HCT116 (cell line): Measurements from ENCODE around the gene DYNC1I1. TPM values are rescaled to one million over a fixed set of nuclear protein-coding genes. Genes with fewer than 3 reads are reported as not detected.

ENCODE experiments used
- ATAC-seq: fragments of 200-7000 bp; cut with Tn5 transposase; 2 replicates; pipeline ENCODE4 v1.9.1; 2020; ENCODE audit warnings: mild to moderate bottlenecking, moderate library complexity
- BruUV-seq: library from RNA; stranded (reverse); fragments of 400-500 nt; replicated peaks from 2 replicates; lab custom pipeline; 2021; lab: Mats Ljungman, UMichigan
- CTCF ChIA-PET: fragments of 300-600 bp; sonication (Branson Sonifier 250); formaldehyde crosslinking; loops from one replicate; lab custom pipeline; 2021; ENCODE audit warnings: antibody characterized with exemption; lab: Charles Lee
- POLR2A ChIA-PET: fragments of 300-600, 350-600 bp; sonication (Branson Sonifier 250); formaldehyde crosslinking; loops from one replicate; lab custom pipeline; 2021; ENCODE audit warnings: antibody characterized with exemption; lab: Charles Lee
- RAD21 ChIA-PET, 2 experiments: fragments of 300-600 bp; sonication (Branson Sonifier 250); formaldehyde crosslinking; loops; one replicate each; lab custom pipeline; 2023; ENCODE audit warnings: low total read pairs in 2 of 2; ENCODE audit not compliant: uncharacterized antibody in 2 of 2, unreplicated experiment in 2 of 2, low non-redundant PET in 1 of 2; lab: Charles Lee
- DNase-seq: peaks from one replicate; pipeline ENCODE4 v3.0.0-alpha.2; 2010; ENCODE audit warnings: low read depth, low spot score
- H2AFZ ChIP-seq: fragments of 200-600 bp; shearing (Covaris generic), sonication (generic); 2 replicates; pipeline ENCODE4 v1.6.1; 2017; ENCODE audit warnings: low read depth, mixed run types, mixed read lengths, antibody characterized with exemption, low read length; ENCODE audit not compliant: poor library complexity, severe bottlenecking
- H3K27ac ChIP-seq: 2 replicates; pipeline ENCODE4 v1.5.1; 2012; ENCODE audit warnings: low read depth, low read length
- H3K27me3 ChIP-seq: fragments of 200-600 bp; sonication (generic); 2 replicates; pipeline ENCODE4 v1.6.1; 2016; ENCODE audit warnings: mixed run types, low read length, mixed read lengths; ENCODE audit not compliant: insufficient read depth
- H3K36me3 ChIP-seq, 2 experiments: fragments of 200-500 bp in 1 of 2; fragments of 200-600 bp in 1 of 2; sonication (Bioruptor generic) in 1 of 2; sonication (generic) in 1 of 2; 2 replicates each; pipeline versions ENCODE4 v1.5.1 to v1.6.1; 2014 to 2016; ENCODE audit warnings: low read length in 2 of 2, inconsistent platforms in 1 of 2, mixed read lengths in 1 of 2, mixed run types in 1 of 2; ENCODE audit not compliant: insufficient read depth in 2 of 2, control insufficient read depth in 1 of 2
- H3K4me1 ChIP-seq, 2 experiments: fragments of 200-600 bp in 1 of 2; sonication (generic) in 1 of 2; 2 replicates each; pipeline versions ENCODE4 v1.5.1 to v1.6.1; 2012 to 2017; ENCODE audit warnings: low read length in 2 of 2, inconsistent platforms in 1 of 2, mild to moderate bottlenecking in 1 of 2, mixed read lengths in 1 of 2, mixed run types in 1 of 2, moderate library complexity in 1 of 2; ENCODE audit not compliant: insufficient read depth in 2 of 2, control insufficient read depth in 1 of 2
- H3K4me2 ChIP-seq: fragments of 200-600 bp; sonication (generic); 2 replicates; pipeline ENCODE4 v1.6.1; 2017; ENCODE audit warnings: mixed run types, low read length, mixed read lengths
- H3K4me3 ChIP-seq, 2 experiments: fragments of 200-600 bp in 1 of 2; sonication (generic) in 1 of 2; replicated peaks in 1 of 2; 2 replicates each; pipeline ENCODE4 v1.5.1; 2011 to 2016; ENCODE audit warnings: low read length in 2 of 2, control low read depth in 1 of 2, low read depth in 1 of 2, mild to moderate bottlenecking in 1 of 2, mixed read lengths in 1 of 2, mixed run types in 1 of 2
- H3K79me2 ChIP-seq: fragments of 200-600 bp; sonication (generic); 2 replicates; pipeline ENCODE4 v1.6.1; 2017; ENCODE audit warnings: mild to moderate bottlenecking, mixed run types, low read length, moderate library complexity, mixed read lengths; ENCODE audit not compliant: insufficient read depth
- H3K9ac ChIP-seq: fragments of 200-600 bp; sonication (generic); 2 replicates; pipeline ENCODE4 v1.6.1; 2016; ENCODE audit warnings: low read length, mixed read lengths
- H3K9me2 ChIP-seq: fragments of 200-600 bp; sonication (generic), shearing (Covaris generic); 2 replicates; pipeline ENCODE4 v1.6.1; 2017; ENCODE audit warnings: mixed run types, mild to moderate bottlenecking, moderate library complexity; ENCODE audit not compliant: insufficient read depth
- H3K9me3 ChIP-seq, 2 experiments: fragments of 200-500 bp in 1 of 2; fragments of 200-600 bp in 1 of 2; sonication (Bioruptor generic) in 1 of 2; sonication (generic) in 1 of 2; 2 replicates each; pipeline ENCODE4 v1.6.1; 2014 to 2017; ENCODE audit warnings: low read length in 2 of 2, mixed read lengths in 2 of 2, inconsistent platforms in 1 of 2, low read depth in 1 of 2, mild to moderate bottlenecking in 1 of 2, mixed run types in 1 of 2, moderate library complexity in 1 of 2; ENCODE audit not compliant: control insufficient read depth in 1 of 2, insufficient read depth in 1 of 2
- H4K20me1 ChIP-seq: fragments of 200-600 bp; sonication (generic), shearing (Covaris generic); 2 replicates; pipeline ENCODE4 v1.6.1; 2017; ENCODE audit warnings: mixed run types, mild to moderate bottlenecking, moderate library complexity; ENCODE audit not compliant: insufficient read depth
- CBX3 ChIP-seq: IDR thresholded peaks from 2 replicates; pipeline ENCODE4 v1.6.1; 2012; ENCODE audit warnings: low read depth
- EGR1 ChIP-seq: IDR thresholded peaks from 2 replicates; pipeline ENCODE4 v1.6.1; 2012; ENCODE audit warnings: low read depth
- FOSL1 ChIP-seq: IDR thresholded peaks from 2 replicates; pipeline ENCODE4 v1.6.1; 2012; ENCODE audit warnings: low read depth
- POLR2A ChIP-seq: IDR thresholded peaks from 2 replicates; pipeline ENCODE4 v1.7.0; 2011; ENCODE audit warnings: borderline replicate concordance; ENCODE audit not compliant: insufficient read depth, insufficient read length; ENCODE audit errors: extremely low read depth
- POLR2AphosphoS5 ChIP-seq: IDR thresholded peaks from 2 replicates; pipeline ENCODE4 v1.6.1; 2011; ENCODE audit warnings: mild to moderate bottlenecking, low read depth, low read length, moderate library complexity
- RAD21 ChIP-seq: IDR thresholded peaks from 2 replicates; pipeline ENCODE4 v1.6.1; 2012; ENCODE audit warnings: low read depth, mild to moderate bottlenecking
- SIN3A ChIP-seq: IDR thresholded peaks from 2 replicates; pipeline ENCODE4 v1.6.1; 2012; ENCODE audit warnings: low read depth
- SRF ChIP-seq: IDR thresholded peaks from 2 replicates; pipeline ENCODE4 v1.6.1; 2012; ENCODE audit warnings: low read depth
- TCF7L2 ChIP-seq: IDR thresholded peaks from 2 replicates; pipeline ENCODE4 v1.7.0; 2011; ENCODE audit warnings: borderline replicate concordance, inconsistent platforms; ENCODE audit not compliant: insufficient read depth, insufficient read length; ENCODE audit errors: extremely low read depth
- ZNF274 ChIP-seq: fragments of 200-500 bp; sonication (Bioruptor generic); IDR thresholded peaks from 2 replicates; pipeline ENCODE4 v1.6.1; 2014; ENCODE audit warnings: mild to moderate bottlenecking, low read depth, low read length, inconsistent platforms
- intact Hi-C: fragments of 100-400 bp; cut with micrococcal nuclease; formaldehyde crosslinking; loops from 2 replicates; pipeline ENCODE4 v1.10.0; 2022
- total RNA-seq: library from RNA; stranded (reverse); gene quantifications from one replicate; pipeline ENCODE4 v1.2.1, GENCODE V29; 2021; ENCODE audit not compliant: unreplicated experiment

Gene DYNC1I1
- total RNA-seq, 1 experiment from 2014 or later: not detected

DNA sequence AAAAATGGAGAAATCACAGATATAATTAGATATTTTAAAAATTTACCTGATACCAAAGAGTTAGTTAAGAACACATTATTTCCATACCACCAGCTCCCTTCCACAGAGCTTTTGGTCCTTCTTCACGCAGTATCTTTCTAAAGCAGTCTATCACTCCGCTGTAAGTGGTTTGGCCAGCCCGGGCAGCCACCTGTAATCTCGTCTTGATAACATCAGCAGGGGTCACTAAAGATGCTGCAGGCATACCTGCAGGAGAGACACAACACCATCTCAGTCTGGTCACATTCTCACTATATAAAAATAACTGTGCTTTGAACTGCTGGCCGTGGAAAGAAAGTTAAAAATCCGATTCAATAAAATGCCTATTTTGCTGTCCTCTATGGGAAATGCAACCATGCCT, 349.4 kb downstream of the DYNC1I1 start:
- CTCF ChIA-PET: no interaction called here

GRCh38 chr7:96122746-96123145, 350.4 kb downstream of the DYNC1I1 start:
- no peak for DNase-seq
- ChIA-PET POLR2A (no interaction called here), CTCF (no interaction called here), RAD21 (no interaction called here)
- Histone ChIP-seq H2AFZ (no peak overlapping the region), H3K4me3 (no peak overlapping the region), H3K9me3 (no peaks in the 10 kb centered on the region), H3K79me2 (no peaks in the 10 kb centered on the region), H3K4me2 (no peak overlapping the region), H3K9ac (no peak overlapping the region), H3K36me3 (no peaks in the 10 kb centered on the region), H3K27me3 (no peaks in the 10 kb centered on the region), H3K4me1 (no peaks in the 10 kb centered on the region), H3K27ac (no peak overlapping the region), H4K20me1 (no peaks in the 10 kb centered on the region), H3K9me2 (no peaks in the 10 kb centered on the region)
- intact Hi-C loops: no loop called here
- no peak for ATAC-seq
- no TSS peak for BruUV-seq
- TF ChIP-seq SRF: no peak
- no peak for TF ChIP-seq EGR1
- no peak for TF ChIP-seq FOSL1
- TF ChIP-seq RAD21: no peak
- no peak for TF ChIP-seq SIN3A
- TF ChIP-seq TCF7L2: no peak

More for the DNA sequence above, 349.4 kb downstream of the DYNC1I1 start:
- Histone ChIP-seq H3K4me3 (no peak overlapping the region), H3K27ac (no peak overlapping the region), H3K9me3 (no peaks in the 10 kb centered on the region), H3K27me3 (no peaks in the 10 kb centered on the region), H3K4me2 (no peak overlapping the region), H3K9ac (no peak overlapping the region), H3K4me1 (no peaks in the 10 kb centered on the region), H4K20me1 (no peaks in the 10 kb centered on the region), H3K9me2 (no peaks in the 10 kb centered on the region), H3K79me2 (no peaks in the 10 kb centered on the region), H2AFZ (no peak overlapping the region), H3K36me3 (no peaks in the 10 kb centered on the region)
- intact Hi-C loops: no loop called here
- ATAC-seq (no peak), DNase-seq (no peak)
- TF ChIP-seq FOSL1 (no peak), POLR2AphosphoS5 (no peak), ZNF274 (no peak), CBX3 (no peak), POLR2A (no peak)
- ChIA-PET RAD21 (no interaction called here), POLR2A (no interaction called here)
- no TSS peak for BruUV-seq
